Panc1 (cell line): ENCODE data around the gene WHRN. TPM values are rescaled to one million over a fixed set of nuclear protein-coding genes. Genes with fewer than 3 reads are reported as not detected.

Source experiments
- ATAC-seq: fragments of 200-7000 bp; cut with Tn5 transposase; 2 replicates; pipeline ENCODE4 v1.9.1; 2020; ENCODE audit warnings: mild to moderate bottlenecking, moderate library complexity
- BruUV-seq: library from RNA; stranded (reverse); fragments of 400-500 nt; replicated peaks from 2 replicates; lab custom pipeline; 2021; lab: Mats Ljungman, UMichigan
- CTCF ChIA-PET: fragments of 300-600 bp; sonication (Branson Sonifier 250); formaldehyde crosslinking; loops from one replicate; lab custom pipeline; 2022; ENCODE audit warnings: antibody characterized with exemption; lab: Charles Lee
- POLR2A ChIA-PET: fragments of 300-600 bp; sonication (Branson Sonifier 250); formaldehyde crosslinking; loops from one replicate; lab custom pipeline; 2022; ENCODE audit warnings: antibody characterized with exemption; lab: Charles Lee
- DNase-seq: peaks from one replicate; pipeline ENCODE4 v3.0.0-alpha.2; 2010; ENCODE audit warnings: low read depth, low spot score
- H3K27ac ChIP-seq: 2 replicates; pipeline ENCODE4 v1.5.1; 2011; ENCODE audit warnings: mild to moderate bottlenecking, low read length, inconsistent platforms
- H3K27me3 ChIP-seq: fragments of 200-500 bp; sonication (Bioruptor generic); 2 replicates; pipeline ENCODE4 v1.6.0; 2014; ENCODE audit warnings: low read length, inconsistent platforms; ENCODE audit not compliant: control insufficient read depth, insufficient read depth
- H3K36me3 ChIP-seq: fragments of 200-500 bp; sonication (Bioruptor generic); 2 replicates; pipeline ENCODE4 v1.5.1; 2014; ENCODE audit warnings: inconsistent platforms, mild to moderate bottlenecking, low read length, moderate library complexity; ENCODE audit not compliant: control insufficient read depth, insufficient read depth
- H3K4me1 ChIP-seq: 2 replicates; pipeline ENCODE4 v1.5.1; 2011; ENCODE audit warnings: inconsistent platforms, mild to moderate bottlenecking, low read length, moderate library complexity; ENCODE audit not compliant: control insufficient read depth, insufficient read depth
- H3K4me3 ChIP-seq, 2 experiments: 2 replicates each; pipeline ENCODE4 v1.5.1; 2011 to 2012; ENCODE audit warnings: low read depth in 2 of 2, low read length in 2 of 2, mild to moderate bottlenecking in 2 of 2, inconsistent platforms in 1 of 2, moderate library complexity in 1 of 2
- H3K9me3 ChIP-seq: fragments of 200-500 bp; sonication (Bioruptor generic); 2 replicates; pipeline ENCODE4 v1.5.1; 2014; ENCODE audit warnings: low read depth, mild to moderate bottlenecking, inconsistent platforms, low read length, moderate library complexity; ENCODE audit not compliant: control insufficient read depth, insufficient read depth
- POLR2AphosphoS5 ChIP-seq: IDR thresholded peaks from 2 replicates; pipeline ENCODE4 v1.6.1; 2012; ENCODE audit warnings: mild to moderate bottlenecking, low read depth, low read length, moderate library complexity
- SIN3A ChIP-seq: IDR thresholded peaks from 2 replicates; pipeline ENCODE4 v1.6.1; 2012; ENCODE audit warnings: low read depth, mild to moderate bottlenecking, low read length, moderate library complexity, borderline replicate concordance; ENCODE audit not compliant: insufficient read depth
- TCF7L2 ChIP-seq: IDR thresholded peaks from 2 replicates; pipeline ENCODE4 v1.6.1; 2011; ENCODE audit warnings: mild to moderate bottlenecking, low read depth, low read length, inconsistent platforms
- in situ Hi-C: cut with HindIII; loops from 2 replicates; pipeline ENCODE4 v1.10.0; 2016; ENCODE audit warnings: low sequenced_read_pairs, low pct_unique_long_range_greater_than_20kb
- intact Hi-C: fragments of 100-400 bp; cut with micrococcal nuclease; formaldehyde crosslinking; loops from one replicate; pipeline ENCODE4 v1.10.0; 2022; ENCODE audit not compliant: unreplicated experiment
- total RNA-seq: library from RNA; stranded (reverse); gene quantifications from one replicate; pipeline ENCODE4 v1.2.1, GENCODE V29; 2021; ENCODE audit not compliant: unreplicated experiment
- TF ChIP-seq, protein P1 (sequence below): fragments of 450-650 bp; IDR thresholded peaks from 2 replicates; pipeline ENCODE4 v1.5.1; 2017; ENCODE audit warnings: mild to moderate bottlenecking
- TF ChIP-seq, protein P2 (sequence below), 2 experiments: IDR thresholded peaks; 2 replicates each; pipeline ENCODE4 v1.6.1; 2011 to 2012; ENCODE audit warnings: low read depth in 2 of 2, control low read depth in 1 of 2, low read length in 1 of 2, mild to moderate bottlenecking in 1 of 2, moderate library complexity in 1 of 2; ENCODE audit not compliant: insufficient read depth in 1 of 2

The WHRN gene
- total RNA-seq, 1 experiment from 2014 or later = 18.0 TPM

DNA sequence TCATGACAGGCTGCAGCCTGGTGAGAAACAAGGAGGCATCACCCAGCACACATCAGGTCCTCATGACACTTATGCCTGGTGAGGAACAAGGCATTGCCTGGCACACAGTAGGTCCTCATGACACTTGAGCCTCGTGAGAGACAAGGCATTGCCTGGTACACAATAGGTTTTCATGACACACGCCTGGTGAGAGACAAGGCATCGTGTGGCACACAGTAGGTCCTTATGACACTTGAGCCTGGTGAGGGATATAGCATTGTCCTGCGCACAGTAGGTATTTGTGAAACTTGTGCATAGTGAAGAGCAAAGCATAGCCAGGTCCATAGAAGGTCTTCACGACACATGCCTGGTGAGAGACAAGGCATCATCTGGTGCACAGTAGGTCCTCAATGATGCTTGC lies 23.5 kb downstream of the WHRN start:
- H3K27me3 ChIP-seq = no peaks in the 10 kb centered on the region
- TF ChIP-seq, protein P1, sequence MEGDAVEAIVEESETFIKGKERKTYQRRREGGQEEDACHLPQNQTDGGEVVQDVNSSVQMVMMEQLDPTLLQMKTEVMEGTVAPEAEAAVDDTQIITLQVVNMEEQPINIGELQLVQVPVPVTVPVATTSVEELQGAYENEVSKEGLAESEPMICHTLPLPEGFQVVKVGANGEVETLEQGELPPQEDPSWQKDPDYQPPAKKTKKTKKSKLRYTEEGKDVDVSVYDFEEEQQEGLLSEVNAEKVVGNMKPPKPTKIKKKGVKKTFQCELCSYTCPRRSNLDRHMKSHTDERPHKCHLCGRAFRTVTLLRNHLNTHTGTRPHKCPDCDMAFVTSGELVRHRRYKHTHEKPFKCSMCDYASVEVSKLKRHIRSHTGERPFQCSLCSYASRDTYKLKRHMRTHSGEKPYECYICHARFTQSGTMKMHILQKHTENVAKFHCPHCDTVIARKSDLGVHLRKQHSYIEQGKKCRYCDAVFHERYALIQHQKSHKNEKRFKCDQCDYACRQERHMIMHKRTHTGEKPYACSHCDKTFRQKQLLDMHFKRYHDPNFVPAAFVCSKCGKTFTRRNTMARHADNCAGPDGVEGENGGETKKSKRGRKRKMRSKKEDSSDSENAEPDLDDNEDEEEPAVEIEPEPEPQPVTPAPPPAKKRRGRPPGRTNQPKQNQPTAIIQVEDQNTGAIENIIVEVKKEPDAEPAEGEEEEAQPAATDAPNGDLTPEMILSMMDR = no peak
- TF ChIP-seq, protein P2, sequence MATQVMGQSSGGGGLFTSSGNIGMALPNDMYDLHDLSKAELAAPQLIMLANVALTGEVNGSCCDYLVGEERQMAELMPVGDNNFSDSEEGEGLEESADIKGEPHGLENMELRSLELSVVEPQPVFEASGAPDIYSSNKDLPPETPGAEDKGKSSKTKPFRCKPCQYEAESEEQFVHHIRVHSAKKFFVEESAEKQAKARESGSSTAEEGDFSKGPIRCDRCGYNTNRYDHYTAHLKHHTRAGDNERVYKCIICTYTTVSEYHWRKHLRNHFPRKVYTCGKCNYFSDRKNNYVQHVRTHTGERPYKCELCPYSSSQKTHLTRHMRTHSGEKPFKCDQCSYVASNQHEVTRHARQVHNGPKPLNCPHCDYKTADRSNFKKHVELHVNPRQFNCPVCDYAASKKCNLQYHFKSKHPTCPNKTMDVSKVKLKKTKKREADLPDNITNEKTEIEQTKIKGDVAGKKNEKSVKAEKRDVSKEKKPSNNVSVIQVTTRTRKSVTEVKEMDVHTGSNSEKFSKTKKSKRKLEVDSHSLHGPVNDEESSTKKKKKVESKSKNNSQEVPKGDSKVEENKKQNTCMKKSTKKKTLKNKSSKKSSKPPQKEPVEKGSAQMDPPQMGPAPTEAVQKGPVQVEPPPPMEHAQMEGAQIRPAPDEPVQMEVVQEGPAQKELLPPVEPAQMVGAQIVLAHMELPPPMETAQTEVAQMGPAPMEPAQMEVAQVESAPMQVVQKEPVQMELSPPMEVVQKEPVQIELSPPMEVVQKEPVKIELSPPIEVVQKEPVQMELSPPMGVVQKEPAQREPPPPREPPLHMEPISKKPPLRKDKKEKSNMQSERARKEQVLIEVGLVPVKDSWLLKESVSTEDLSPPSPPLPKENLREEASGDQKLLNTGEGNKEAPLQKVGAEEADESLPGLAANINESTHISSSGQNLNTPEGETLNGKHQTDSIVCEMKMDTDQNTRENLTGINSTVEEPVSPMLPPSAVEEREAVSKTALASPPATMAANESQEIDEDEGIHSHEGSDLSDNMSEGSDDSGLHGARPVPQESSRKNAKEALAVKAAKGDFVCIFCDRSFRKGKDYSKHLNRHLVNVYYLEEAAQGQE (IDR thresholded peaks at IDR 0.05; ENCODE audit: insufficient read depth in 1 of 2, low read depth in 2 of 2, low read length in 1 of 2) = no peak
- TF ChIP-seq POLR2AphosphoS5 = no peak
- TF ChIP-seq SIN3A = no peak
- no peak for TF ChIP-seq TCF7L2

DNA sequence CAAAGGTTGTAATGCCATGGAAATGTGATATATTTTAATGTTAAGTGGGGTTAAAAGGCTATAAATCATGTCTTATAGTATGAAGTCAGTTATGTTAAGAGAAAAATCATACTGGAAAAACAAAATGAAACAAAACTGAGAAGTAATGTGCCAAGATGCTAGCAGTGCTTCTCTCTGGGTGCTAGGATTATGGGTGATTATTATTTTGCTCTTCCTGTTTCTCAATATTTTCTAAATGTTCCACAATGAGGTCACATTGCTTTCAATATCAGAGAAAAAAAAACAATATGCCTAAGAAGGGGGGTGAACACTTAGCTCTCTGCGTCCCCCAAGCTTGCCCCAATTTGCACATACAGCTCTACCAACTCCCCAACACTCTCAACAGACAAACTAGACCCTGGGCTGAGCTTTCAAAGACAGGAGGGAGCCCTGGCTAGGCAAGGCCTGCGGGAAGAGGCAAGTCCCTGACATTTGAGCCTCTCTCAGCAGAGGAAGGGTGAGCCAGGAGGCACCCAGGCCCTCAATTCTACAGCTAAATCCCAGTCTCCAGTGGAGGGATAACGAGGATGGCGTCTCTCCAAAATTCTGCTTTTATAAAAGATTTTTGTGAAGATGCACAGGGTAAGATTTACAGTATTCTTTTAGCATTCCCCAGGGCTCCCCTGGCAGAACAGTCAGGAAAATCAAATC lies 24.4 kb downstream of the WHRN start:
- no peak overlapping the region for H3K27ac ChIP-seq
- ChIA-PET CTCF (interaction anchor here (0.7 kb wide), 1 partner anchor 76 kb away, joined by 3 read pairs; no protein-coding TSS in a partner anchor), POLR2A (no interaction called here)
- no peaks in the 10 kb centered on the region for H3K36me3 ChIP-seq
- no peaks in the 10 kb centered on the region for H3K9me3 ChIP-seq
- no peak overlapping the region for H3K4me3 ChIP-seq
- no peak for TF ChIP-seq SIN3A
- TF ChIP-seq, protein P1 = no peak
- TF ChIP-seq TCF7L2 = no peak
- no peak for TF ChIP-seq POLR2AphosphoS5
- TF ChIP-seq, protein P2 (IDR thresholded peaks at IDR 0.05; ENCODE audit: insufficient read depth in 1 of 2, low read depth in 2 of 2, low read length in 1 of 2) = no peak
- in situ Hi-C loops (no loop called here), intact Hi-C loops (no loop called here)
- no peaks in the 10 kb centered on the region for H3K4me1 ChIP-seq
- no peaks in the 10 kb centered on the region for H3K27me3 ChIP-seq
- ATAC-seq = no peak
- DNase-seq = no peak
- no TSS peak for BruUV-seq

More for the DNA sequence above, 23.5 kb downstream of the WHRN start:
- no peaks in the 10 kb centered on the region for H3K36me3 ChIP-seq
- in situ Hi-C loops = no loop called here
- H3K4me1 ChIP-seq = no peaks in the 10 kb centered on the region
- BruUV-seq = no TSS peak
- intact Hi-C loops = no loop called here
- H3K9me3 ChIP-seq = no peaks in the 10 kb centered on the region
- no peak for DNase-seq
- no peak overlapping the region for H3K27ac ChIP-seq
- POLR2A ChIA-PET = no interaction called here
- ATAC-seq = no peak
- H3K4me3 ChIP-seq = no peak overlapping the region
- CTCF ChIA-PET = no interaction called here
